Mucosa of rectum (tissue), 2 donors: ENCODE data around the gene ZNF618.

ENCODE experiments used
- H3K27ac ChIP-seq, 2 donors: one replicate each; pipeline ENCODE4 v1.7.0; 2013; ENCODE audit warnings: inconsistent platforms in 2 of 2, low read depth in 2 of 2, low read length in 2 of 2
- H3K27me3 ChIP-seq, 2 donors: one replicate each; pipeline ENCODE4 v1.7.0; 2013; ENCODE audit warnings: low read length in 2 of 2; ENCODE audit not compliant: control insufficient read depth in 2 of 2, insufficient read depth in 2 of 2
- H3K36me3 ChIP-seq, 2 donors: one replicate each; pipeline ENCODE4 v1.7.0; 2013; ENCODE audit warnings: low read length in 2 of 2; ENCODE audit not compliant: control insufficient read depth in 2 of 2, insufficient read depth in 2 of 2
- H3K4me1 ChIP-seq, 2 donors: one replicate each; pipeline ENCODE4 v1.7.0; 2013; ENCODE audit warnings: low read length in 2 of 2, mild to moderate bottlenecking in 1 of 2; ENCODE audit not compliant: control insufficient read depth in 2 of 2, insufficient read depth in 2 of 2
- H3K4me3 ChIP-seq, 2 donors: one replicate each; pipeline ENCODE4 v1.7.0; 2013; ENCODE audit warnings: low read length in 2 of 2
- H3K9ac ChIP-seq, 2 donors: one replicate each; pipeline ENCODE4 v1.7.0; 2013; ENCODE audit warnings: low read length in 2 of 2, low read depth in 1 of 2, mild to moderate bottlenecking in 1 of 2
- H3K9me3 ChIP-seq, 2 donors: one replicate each; pipeline ENCODE4 v1.7.0; 2013; ENCODE audit warnings: low read length in 2 of 2; ENCODE audit not compliant: control insufficient read depth in 2 of 2
- donor health status: healthy.
- donor health status: Normal muscosa, but diverticular disease.

ZNF618 gene

GRCh38 chr9:113876151-113876992, at the start of gene ZNF618:
TSS of gene ZNF618 (plus strand) at chr9:113876309. CDS start at chr9:113876381, 72 bp downstream.
- Histone ChIP-seq H3K36me3 (no peaks in the 10 kb centered on the region), H3K27ac (no peak within 1 kb of the TSS), H3K4me3 (peak within 1 kb of the TSS; percentile 61 to 69), H3K27me3 (no peaks in the 10 kb centered on the region), H3K9me3 (no peaks in the 10 kb centered on the region), H3K9ac (peak within 1 kb of the TSS; percentile 17 to 54), H3K4me1 (peaks cover 3 to 6% of the 10 kb centered on the region in 2 donors)

DNA sequence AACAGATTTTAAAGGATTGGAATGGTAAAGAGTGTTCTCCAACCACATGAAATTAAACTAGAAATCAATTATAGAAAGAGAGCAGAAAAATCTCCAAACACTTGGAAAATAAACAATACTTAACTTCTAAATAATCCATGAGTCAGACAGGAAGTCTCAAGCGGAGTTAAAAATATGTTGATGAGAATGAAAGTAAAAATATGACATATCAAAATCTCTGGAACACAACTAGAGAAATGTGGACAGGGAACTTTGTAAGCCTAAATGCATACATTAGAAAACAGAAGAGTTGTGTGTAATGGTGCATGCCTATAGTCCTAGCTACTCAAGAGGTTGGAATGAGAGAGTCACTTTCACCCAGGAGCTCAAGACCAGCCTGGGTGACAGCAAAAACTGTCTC, 47.9 kb upstream of the ZNF618 start:
- Histone ChIP-seq H3K27ac (no peak overlapping the region), H3K4me1 (no peaks in the 10 kb centered on the region), H3K4me3 (no peak overlapping the region), H3K27me3 (no peaks in the 10 kb centered on the region), H3K36me3 (no peaks in the 10 kb centered on the region), H3K9ac (no peak overlapping the region), H3K9me3 (no peaks in the 10 kb centered on the region)

DNA sequence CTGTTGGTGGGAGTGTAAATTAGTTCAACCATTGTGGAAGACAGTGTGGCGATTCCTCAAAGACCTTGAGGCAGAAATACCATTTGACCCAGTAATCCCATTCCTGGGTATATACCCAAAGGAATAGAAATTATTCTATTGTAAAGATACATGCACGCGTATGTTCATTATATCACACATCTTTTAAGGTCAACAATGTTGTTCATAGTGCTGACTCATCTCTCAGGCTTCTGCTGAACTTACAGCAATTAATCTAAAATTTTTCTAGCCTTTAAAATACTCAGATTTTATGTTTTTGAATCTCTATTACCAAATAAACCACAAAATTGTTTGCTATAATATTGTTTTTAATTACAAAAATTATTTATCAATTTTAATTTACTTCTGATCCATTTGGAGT, 38.8 kb upstream of the ZNF618 start:
- Histone ChIP-seq H3K4me3 (no peak overlapping the region), H3K27me3 (no peaks in the 10 kb centered on the region), H3K9me3 (no peaks in the 10 kb centered on the region), H3K36me3 (no peaks in the 10 kb centered on the region), H3K4me1 (no peaks in the 10 kb centered on the region), H3K9ac (no peak overlapping the region), H3K27ac (no peak overlapping the region)

GRCh38 chr9:113842086-113842485, 34.0 kb upstream of the ZNF618 start:
- no peaks in the 10 kb centered on the region for H3K27me3 ChIP-seq
- H3K9ac ChIP-seq: no peak overlapping the region

GRCh38 chr9:113844466-113844865, 31.6 kb upstream of the ZNF618 start:
- Histone ChIP-seq H3K27ac (no peak overlapping the region), H3K27me3 (no peaks in the 10 kb centered on the region), H3K4me3 (no peak overlapping the region), H3K9ac (no peak overlapping the region), H3K9me3 (no peaks in the 10 kb centered on the region), H3K36me3 (no peaks in the 10 kb centered on the region), H3K4me1 (no peaks in the 10 kb centered on the region)

More at GRCh38 chr9:113842086-113842485, 34.0 kb upstream of the ZNF618 start:
- Histone ChIP-seq H3K4me1 (no peaks in the 10 kb centered on the region), H3K27ac (no peak overlapping the region), H3K36me3 (no peaks in the 10 kb centered on the region), H3K9me3 (no peaks in the 10 kb centered on the region), H3K4me3 (no peak overlapping the region)

- no peak overlapping the region for H3K9ac ChIP-seq
Observed at GRCh38 chr9:113851359-113851758, 24.8 kb upstream of the ZNF618 start.

GRCh38 chr9:113851873-113852272, 24.2 kb upstream of the ZNF618 start:
- no peak overlapping the region for H3K27ac ChIP-seq
- H3K27me3 ChIP-seq: no peaks in the 10 kb centered on the region
- no peaks in the 10 kb centered on the region for H3K9me3 ChIP-seq
- no peaks in the 10 kb centered on the region for H3K4me1 ChIP-seq
- H3K36me3 ChIP-seq: no peaks in the 10 kb centered on the region
- no peak overlapping the region for H3K4me3 ChIP-seq
- no peak overlapping the region for H3K9ac ChIP-seq

More at GRCh38 chr9:113851359-113851758, 24.8 kb upstream of the ZNF618 start:
- Histone ChIP-seq H3K36me3 (no peaks in the 10 kb centered on the region), H3K4me1 (no peaks in the 10 kb centered on the region), H3K9me3 (no peaks in the 10 kb centered on the region), H3K4me3 (no peak overlapping the region), H3K27me3 (no peaks in the 10 kb centered on the region), H3K27ac (no peak overlapping the region)

DNA sequence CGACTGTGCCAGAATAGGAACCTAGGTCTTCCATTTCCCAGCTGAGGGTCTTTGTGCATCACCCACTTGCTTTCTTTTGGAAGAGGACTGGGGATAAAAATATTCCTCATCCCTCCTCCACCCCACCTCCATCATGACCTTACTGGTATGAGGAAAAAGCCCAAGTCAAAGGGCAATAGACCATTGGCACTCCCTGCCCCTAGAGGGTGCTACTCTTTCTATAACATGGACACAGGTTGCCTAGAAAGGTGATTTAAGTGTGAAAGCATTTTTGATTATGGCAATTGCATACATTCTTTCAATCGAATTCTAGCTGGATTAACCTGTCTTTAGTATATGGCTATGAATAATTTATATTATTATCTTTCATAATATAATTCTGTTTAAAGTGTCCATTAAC, 22.8 kb upstream of the ZNF618 start:
- no peaks in the 10 kb centered on the region for H3K9me3 ChIP-seq
- no peaks in the 10 kb centered on the region for H3K36me3 ChIP-seq
- H3K27ac ChIP-seq: no peak overlapping the region
- H3K9ac ChIP-seq: no peak overlapping the region
- no peak overlapping the region for H3K4me3 ChIP-seq
- H3K27me3 ChIP-seq: no peaks in the 10 kb centered on the region
- no peaks in the 10 kb centered on the region for H3K4me1 ChIP-seq

GRCh38 chr9:113854310-113854709, 21.8 kb upstream of the ZNF618 start:
- H3K27ac ChIP-seq: no peak overlapping the region
- no peaks in the 10 kb centered on the region for H3K4me1 ChIP-seq
- H3K27me3 ChIP-seq: no peaks in the 10 kb centered on the region
- H3K36me3 ChIP-seq: no peaks in the 10 kb centered on the region
- no peak overlapping the region for H3K9ac ChIP-seq
- H3K4me3 ChIP-seq: no peak overlapping the region
- H3K9me3 ChIP-seq: no peaks in the 10 kb centered on the region

DNA sequence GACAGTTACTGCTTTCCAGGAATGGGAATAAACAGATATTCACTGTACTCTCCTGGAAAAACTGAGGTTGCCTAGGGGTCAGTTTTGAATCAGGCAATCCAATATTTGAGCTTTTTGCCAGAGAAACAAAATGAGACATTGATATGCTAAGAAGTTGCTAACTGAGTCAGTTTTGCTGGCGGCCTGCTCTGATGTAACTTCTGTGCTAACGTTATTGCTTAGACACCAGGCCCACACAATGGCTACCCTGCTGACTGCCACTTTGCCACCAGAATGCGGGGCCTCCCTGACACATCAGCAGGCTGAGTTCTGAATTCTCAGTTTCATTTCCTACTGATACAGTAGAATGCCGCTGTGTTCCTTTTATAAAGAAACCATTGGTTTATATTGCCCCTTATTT, 18.2 kb upstream of the ZNF618 start:
- Histone ChIP-seq H3K27ac (no peak overlapping the region), H3K36me3 (no peaks in the 10 kb centered on the region), H3K4me3 (no peak overlapping the region), H3K4me1 (no peaks in the 10 kb centered on the region), H3K9ac (no peak overlapping the region), H3K27me3 (peaks cover 0 to 2% of the 10 kb centered on the region in 2 donors), H3K9me3 (no peaks in the 10 kb centered on the region)
